Fibroblast of the conjunctiva (primary cell): ENCODE data around the gene SARM1.

Source experiments
- DNase-seq: peaks from one replicate; pipeline ENCODE4 v3.0.0-alpha.2; 2010; ENCODE audit warnings: low read depth

SARM1 gene

GRCh38 chr17:28368915-28369683 is 2.4 kb upstream of the SARM1 start:
- DNase-seq: no peak

- no peak for DNase-seq
Measured at GRCh38 chr17:28369684-28370034, 1.8 kb upstream of the SARM1 start.

- DNase-seq: no peak
Measured at GRCh38 chr17:28370035-28370743, 1.3 kb upstream of the SARM1 start, which contains the start of gene VTN. TSS of gene VTN (minus strand) at chr17:28370307. CDS start at chr17:28370203, 104 bp downstream.

GRCh38 chr17:28370744-28371103 is 770 bp upstream of the SARM1 start:
- DNase-seq: no peak

GRCh38 chr17:28372203-28372944 is 880 bp downstream of the SARM1 start:
- DNase-seq: no peak

GRCh38 chr17:28372945-28373274 is 1.4 kb downstream of the SARM1 start:
- DNase-seq: no peak

- DNase-seq: peak; percentile 12
Measured at GRCh38 chr17:28379814-28380801, 8.6 kb downstream of the SARM1 start.

- no peak for DNase-seq
Measured at GRCh38 chr17:28381141-28381825, 9.8 kb downstream of the SARM1 start.

- no peak for DNase-seq
Measured at GRCh38 chr17:28384281-28385036, 13.0 kb downstream of the SARM1 start.

- no peak for DNase-seq
Measured at GRCh38 chr17:28385037-28385400, 13.5 kb downstream of the SARM1 start.

GRCh38 chr17:28385406-28385805 is 13.9 kb downstream of the SARM1 start:
- DNase-seq: no peak

GRCh38 chr17:28386391-28386790 is 14.9 kb downstream of the SARM1 start:
- DNase-seq: no peak

- DNase-seq: no peak
Measured at GRCh38 chr17:28388106-28388505, 16.6 kb downstream of the SARM1 start.

- no peak for DNase-seq
Measured at GRCh38 chr17:28390141-28390540, 18.6 kb downstream of the SARM1 start.

GRCh38 chr17:28390563-28390962 is 19.1 kb downstream of the SARM1 start:
- DNase-seq: no peak

- no peak for DNase-seq
Measured at GRCh38 chr17:28390984-28391383, 19.5 kb downstream of the SARM1 start.

- no peak for DNase-seq
Measured at GRCh38 chr17:28391401-28391800, 19.9 kb downstream of the SARM1 start.

GRCh38 chr17:28392491-28392890 is 21.0 kb downstream of the SARM1 start:
- no peak for DNase-seq

GRCh38 chr17:28394337-28395116 is 23.0 kb downstream of the SARM1 start:
- no peak for DNase-seq

GRCh38 chr17:28395426-28395825 is 23.9 kb downstream of the SARM1 start:
- DNase-seq: no peak
